Activated CD8-positive, alpha-beta memory T cell treated with anti-CD3 and anti-CD28 coated beads for 48 hours (primary cell): ENCODE measurements around the gene RALY.

Experiments
- DNase-seq, 3 experiments: peaks; one replicate each; pipeline ENCODE4 v3.0.0-alpha.2; 2020; ENCODE audit warnings: low read depth in 2 of 3, low spot score in 2 of 3

Gene RALY

GRCh38 chr20:34047010-34047687, 53.4 kb downstream of the RALY start:
- no peak for DNase-seq

- no peak for DNase-seq
Observed at GRCh38 chr20:34047917-34048316, 54.2 kb downstream of the RALY start.

GRCh38 chr20:34049389-34049788, 55.7 kb downstream of the RALY start:
- DNase-seq, result no peak

DNA sequence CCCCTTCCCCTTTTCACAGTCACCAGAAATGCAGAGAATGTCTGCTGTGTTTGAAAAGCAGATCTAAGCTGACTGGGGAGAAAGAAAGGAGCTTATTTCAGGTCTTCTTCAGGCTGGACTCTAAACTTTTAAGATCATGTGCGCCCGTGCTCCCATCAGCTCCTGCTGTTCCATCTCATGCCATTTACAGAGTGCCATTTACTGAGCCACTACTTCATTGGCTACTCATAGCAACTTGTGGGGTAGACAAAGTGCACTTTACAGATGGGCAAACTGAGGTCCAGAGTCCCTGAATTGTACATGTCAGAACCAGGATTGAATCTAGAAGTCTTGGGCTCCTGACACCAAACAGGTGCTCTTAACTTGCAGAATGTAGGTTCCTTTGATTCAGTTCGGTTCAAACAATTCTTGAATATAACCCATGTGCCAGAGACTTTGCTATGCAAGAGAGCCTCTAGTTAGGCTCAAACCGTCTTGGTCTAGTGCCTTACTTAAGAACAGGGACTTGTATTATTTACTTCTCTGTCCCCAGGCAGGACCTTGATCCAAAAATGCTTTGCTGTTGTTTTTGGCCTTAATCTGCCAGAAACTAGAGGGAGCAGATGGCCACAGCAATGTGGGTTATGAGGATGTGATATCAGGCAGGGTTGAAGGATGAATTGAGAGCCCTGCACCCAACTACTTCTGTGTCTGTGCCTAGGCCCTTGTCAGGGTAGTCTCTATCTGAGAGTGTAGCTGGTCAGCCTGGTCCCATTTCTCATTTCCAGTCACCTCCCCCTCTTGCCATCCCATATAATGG, 56.4 kb downstream of the RALY start:
- no peak for DNase-seq

- DNase-seq, result no peak
Observed at GRCh38 chr20:34052414-34052813, 58.7 kb downstream of the RALY start.

DNA sequence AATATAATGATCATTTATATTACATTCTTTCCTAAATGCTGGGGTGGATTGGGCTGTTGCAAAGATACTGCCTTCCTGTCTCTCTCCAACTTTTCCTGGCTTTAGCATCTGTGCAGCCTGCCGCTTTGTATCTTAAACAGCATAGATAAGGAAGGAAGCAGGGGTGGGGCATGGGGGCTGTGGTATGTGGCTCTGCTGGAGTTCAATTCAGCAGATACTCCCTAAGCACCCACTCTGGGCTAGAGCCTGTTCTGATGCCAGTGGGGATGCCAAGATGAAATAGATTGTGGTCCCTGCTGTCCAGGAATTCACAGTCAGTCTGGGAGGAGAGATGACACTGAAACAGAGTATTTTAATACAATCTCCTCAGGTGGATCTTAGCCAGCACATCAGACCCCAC, 61.6 kb downstream of the RALY start:
- no peak for DNase-seq

DNA sequence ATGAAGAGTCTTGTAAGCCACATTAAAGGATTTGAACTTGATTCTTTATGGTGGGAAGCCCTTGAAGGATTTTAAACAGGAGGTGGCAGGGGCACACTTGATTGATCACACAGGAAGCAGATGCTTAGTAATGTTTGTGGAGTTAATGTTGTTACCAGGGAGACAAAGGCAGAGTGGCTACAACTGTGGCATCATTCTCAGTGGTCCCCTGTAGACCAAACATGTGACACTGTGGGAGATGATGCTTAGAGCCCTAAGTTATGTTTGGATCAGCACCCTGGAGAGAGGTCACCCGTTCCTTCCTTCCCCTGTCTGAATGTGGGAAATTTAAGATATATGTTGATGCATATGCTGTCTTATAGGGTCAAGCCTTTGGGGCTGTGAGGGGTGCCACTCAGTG, 65.1 kb downstream of the RALY start:
- no peak for DNase-seq

GRCh38 chr20:34060970-34061369, 67.3 kb downstream of the RALY start:
- DNase-seq, result no peak

DNA sequence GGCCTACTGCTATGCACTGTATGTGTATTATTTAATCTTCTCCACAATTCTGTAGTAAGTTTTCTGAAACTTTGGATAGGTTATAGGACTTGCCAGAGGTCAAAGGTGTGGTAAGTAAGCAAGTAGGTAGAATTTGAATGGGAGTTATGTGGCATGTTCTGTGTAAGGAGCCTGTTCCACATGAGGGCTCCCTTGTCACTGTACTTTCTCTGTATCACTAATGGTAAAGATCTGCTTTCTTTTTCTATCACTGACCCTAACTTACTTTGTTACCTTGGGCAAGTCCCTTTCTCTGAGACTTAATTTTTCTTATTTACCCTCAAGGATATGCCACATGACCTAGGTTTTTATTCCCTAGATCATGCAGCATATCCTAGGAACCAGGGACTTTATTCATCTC, 68.0 kb downstream of the RALY start:
- no peak for DNase-seq

GRCh38 chr20:34062570-34063482, 69.1 kb downstream of the RALY start:
- DNase-seq, result no peak

- DNase-seq, result no peak
Observed at GRCh38 chr20:34064286-34064685, 70.6 kb downstream of the RALY start.

DNA sequence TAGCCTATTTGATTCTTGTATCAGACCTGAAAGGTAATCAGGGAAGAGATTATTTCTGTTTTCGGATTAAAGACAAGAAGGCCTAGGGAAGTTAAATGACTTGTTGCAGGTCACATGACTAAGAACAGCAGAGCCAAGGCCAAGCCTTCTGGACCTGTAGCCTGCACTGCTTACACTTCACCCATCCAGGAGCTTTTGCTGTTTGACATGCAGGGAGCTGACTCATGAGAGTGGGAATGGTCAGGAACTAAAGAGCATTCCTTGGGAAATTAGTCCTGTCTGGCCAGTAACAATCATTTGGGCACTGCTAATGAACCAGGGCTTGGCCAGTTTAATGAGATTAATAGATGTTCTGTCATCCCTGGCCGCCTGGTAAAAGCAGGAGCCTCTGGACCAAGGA, 71.5 kb downstream of the RALY start:
- DNase-seq, result no peak

- no peak for DNase-seq
Observed at GRCh38 chr20:34066476-34067090, 72.9 kb downstream of the RALY start.

- DNase-seq, result no peak
Observed at GRCh38 chr20:34068001-34068400, 74.3 kb downstream of the RALY start.

DNA sequence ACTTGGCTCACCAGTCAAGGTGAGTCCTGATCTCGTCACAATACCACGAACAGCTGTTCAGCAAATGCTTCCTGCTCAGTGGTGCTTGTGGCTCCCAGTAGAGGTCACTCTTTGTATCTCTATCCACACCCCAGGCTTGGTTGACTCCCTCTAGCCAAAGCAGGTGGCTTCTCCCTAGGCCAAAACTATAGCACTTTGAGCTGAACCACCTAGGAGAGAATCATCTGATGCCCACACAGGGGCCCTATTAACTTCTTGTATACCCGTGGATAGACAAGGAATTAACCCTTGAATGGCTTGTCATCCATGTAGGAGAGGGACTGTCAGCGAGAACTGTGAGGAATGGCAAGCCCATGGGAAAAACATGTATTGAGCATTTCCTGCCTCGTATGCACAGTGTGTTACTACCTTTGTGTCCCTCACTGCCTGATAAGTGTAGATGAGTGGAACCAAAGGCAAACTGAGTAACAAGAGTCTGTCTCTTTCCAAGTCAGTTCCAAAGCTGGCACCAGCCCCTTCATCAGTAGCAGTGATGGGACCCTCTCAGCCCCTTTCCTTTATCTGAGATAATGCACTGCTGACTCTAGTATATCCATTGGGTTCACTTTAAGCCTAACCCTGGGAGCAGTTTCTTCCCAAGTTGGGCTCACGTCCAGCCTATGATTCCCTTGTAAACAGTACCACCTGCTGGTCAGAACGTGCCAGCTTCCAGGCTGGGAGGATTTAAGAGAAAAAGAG, 75.8 kb downstream of the RALY start:
- DNase-seq, result no peak

DNA sequence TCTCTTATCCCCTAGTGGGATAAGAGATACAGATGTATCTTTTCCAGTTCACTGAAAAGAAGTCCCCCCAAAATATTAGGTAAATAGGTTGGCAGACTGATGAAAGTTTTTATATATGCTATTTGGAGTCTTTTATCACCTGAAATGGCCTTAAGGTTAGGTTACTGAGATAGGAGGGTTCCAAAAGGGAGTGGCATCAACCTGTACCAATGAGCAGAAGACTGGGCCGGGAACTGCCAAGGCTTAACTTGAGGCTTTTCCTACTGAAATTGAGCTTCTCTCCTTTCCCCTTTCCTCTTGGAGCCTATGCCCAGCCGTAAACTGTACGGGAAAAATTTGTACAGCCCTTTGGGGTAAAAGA, 76.3 kb downstream of the RALY start:
- DNase-seq, result no peak

DNA sequence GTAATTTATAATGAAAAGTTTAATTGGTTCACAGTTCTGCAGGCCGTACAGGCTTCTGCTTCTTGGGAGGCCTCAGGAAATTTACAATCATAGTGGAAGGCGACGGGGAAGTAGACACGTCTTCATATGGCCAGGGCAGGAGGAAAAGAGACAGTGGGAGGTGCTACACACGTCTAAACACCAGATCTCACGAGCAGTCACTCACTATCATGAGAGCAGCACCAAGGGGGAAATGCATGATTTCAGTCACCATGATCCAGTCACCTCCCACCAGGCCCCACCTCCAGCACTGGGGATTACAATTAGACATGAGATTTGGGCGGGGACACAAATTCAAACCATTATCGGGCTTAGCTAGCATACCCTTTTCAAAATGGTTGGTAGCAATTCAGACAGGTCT, 77.1 kb downstream of the RALY start:
- no peak for DNase-seq

- no peak for DNase-seq
Observed at GRCh38 chr20:34072076-34072475, 78.4 kb downstream of the RALY start.

GRCh38 chr20:34072778-34073177, 79.1 kb downstream of the RALY start:
- DNase-seq, result no peak

GRCh38 chr20:34074101-34074760, 80.5 kb downstream of the RALY start:
- DNase-seq, result no peak
